Loucy (cell line): ENCODE results near the gene STON2.

Experiments
- CTCF ChIP-seq: fragments of 200-600 bp; sonication (generic); conservative IDR thresholded peaks from 2 replicates; pipeline ENCODE4 v1.5.1; 2014; ENCODE audit warnings: mild to moderate bottlenecking, antibody characterized with exemption, low read length
- EZH2phosphoT487 ChIP-seq: fragments of 200-600 bp; IDR thresholded peaks from 2 replicates; pipeline ENCODE4 v1.6.1; 2018; ENCODE audit warnings: antibody characterized with exemption, mild to moderate bottlenecking, moderate library complexity, borderline replicate concordance

GRCh38 chr14:81275305-81276072 is 124.6 kb downstream of the STON2 start:
- no peak for TF ChIP-seq CTCF
- no peak for TF ChIP-seq EZH2phosphoT487
